ENCODE measurements around the gene HLA-A.

GRCh38 chr6:29989211-29989610, 46.9 kb downstream of the HLA-A start:
- TF ChIP-seq ESRRG (CRISPR knock-in tag; IDR thresholded peaks at IDR 0.05) (no peak), ZFP30 (CRISPR knock-in tag; IDR thresholded peaks at IDR 0.05) (no peak), ZFP3 (CRISPR knock-in tag; IDR thresholded peaks at IDR 0.05) (no peak), PATZ1 (CRISPR knock-in tag; IDR thresholded peaks at IDR 0.05; ENCODE audit: borderline replicate concordance) (no peak), CREB5 (CRISPR knock-in tag; IDR thresholded peaks at IDR 0.05; ENCODE audit: low read depth) (no peak), ARNTL (CRISPR knock-in tag; IDR thresholded peaks at IDR 0.05; ENCODE audit: borderline replicate concordance, low read depth) (no peak)

All from SK-N-SH treated with all-trans-retinoic acid at 6 μM for 48 hours (cell line).